HG03175 (cell line): ENCODE data around the gene PAX2.

ENCODE experiments used
- ATAC-seq: cut with Tn5 transposase; IDR thresholded peaks from one replicate; pipeline ENCODE4 v1.9.1; 2021; ENCODE audit warnings: mild to moderate bottlenecking, moderate library complexity; ENCODE audit not compliant: unreplicated experiment

PAX2 gene

DNA sequence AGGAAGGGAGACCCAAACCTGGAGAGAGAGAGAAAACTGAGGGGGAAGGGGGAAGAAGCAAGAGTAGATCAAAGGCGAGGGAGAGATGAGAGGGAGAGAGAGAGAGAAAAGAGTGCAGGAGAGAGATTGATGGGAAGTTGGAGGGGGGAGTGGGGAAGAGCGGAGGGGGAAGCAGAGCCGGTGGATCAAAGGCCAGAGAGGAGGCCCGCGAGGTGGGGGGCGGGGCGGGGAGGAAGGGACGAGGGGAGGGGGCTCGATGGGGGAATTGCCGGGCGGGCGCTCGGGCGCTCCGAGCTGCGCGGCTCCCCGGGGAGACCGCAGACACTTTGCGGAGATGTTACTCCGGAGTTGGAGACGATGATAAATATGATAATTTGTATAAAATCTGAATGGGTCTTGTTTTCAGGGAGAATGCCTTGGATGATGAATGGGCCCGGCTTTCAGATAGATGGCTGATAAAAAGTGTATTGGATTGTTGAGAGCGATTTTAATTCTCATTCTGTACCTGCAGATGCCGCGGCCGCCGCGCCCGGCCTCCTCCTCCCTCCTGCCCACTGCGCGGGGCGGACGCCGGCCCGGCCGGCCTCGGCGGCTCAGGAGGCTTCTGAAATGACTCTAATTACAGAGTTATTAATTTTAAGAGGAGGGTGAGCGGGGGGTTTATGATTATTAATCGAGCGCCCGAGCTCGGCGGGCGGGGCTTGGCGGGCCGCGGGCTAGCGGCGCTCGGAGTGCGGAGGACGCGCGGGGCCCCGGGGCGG lies 21.4 kb upstream of the PAX2 start:
- no peak for ATAC-seq

DNA sequence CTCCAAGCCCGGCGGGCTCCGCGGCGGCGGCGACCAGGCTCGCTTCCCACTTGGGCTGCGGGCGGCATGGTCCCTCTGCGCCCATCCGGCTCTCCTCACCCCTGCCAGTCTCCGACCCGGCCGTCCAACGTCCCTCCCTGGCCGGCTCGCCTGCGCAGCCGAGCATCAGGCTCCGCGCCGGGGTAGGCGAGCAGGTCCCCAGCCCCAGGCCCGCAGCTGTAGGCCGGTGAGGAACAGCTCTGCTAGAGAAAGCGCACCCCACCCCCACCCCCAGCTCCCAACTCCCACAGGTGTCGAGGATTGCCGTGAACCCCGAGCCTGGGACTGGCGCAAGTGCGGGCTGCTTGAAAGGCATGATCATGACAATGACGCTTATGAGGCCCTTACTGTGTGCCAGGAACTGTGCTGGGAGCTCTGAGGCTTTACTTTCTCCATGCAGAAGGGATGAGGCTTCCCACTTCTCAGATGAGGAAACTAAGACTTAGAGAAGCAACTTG lies 20.8 kb upstream of the PAX2 start:
- ATAC-seq: no peak

DNA sequence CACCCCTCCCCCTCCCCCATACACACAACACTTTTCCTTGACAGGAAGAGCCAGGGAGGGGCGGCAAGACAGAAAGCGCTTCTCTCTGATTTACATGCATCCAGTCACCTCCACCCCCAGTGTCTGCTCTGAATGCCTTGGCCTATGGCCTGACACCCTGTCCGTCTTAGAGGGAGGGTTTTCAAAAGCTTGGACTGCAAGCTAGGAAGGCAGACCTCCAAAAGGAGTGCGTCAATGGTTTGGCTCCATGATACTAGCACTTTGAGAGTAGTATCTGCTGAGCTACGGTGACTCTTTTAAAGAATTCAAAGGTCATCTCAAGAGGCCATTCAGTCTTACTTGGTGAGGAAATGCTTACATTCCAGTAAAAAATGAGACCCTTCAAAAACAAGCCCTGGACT lies 20.3 kb upstream of the PAX2 start:
- ATAC-seq: no peak

DNA sequence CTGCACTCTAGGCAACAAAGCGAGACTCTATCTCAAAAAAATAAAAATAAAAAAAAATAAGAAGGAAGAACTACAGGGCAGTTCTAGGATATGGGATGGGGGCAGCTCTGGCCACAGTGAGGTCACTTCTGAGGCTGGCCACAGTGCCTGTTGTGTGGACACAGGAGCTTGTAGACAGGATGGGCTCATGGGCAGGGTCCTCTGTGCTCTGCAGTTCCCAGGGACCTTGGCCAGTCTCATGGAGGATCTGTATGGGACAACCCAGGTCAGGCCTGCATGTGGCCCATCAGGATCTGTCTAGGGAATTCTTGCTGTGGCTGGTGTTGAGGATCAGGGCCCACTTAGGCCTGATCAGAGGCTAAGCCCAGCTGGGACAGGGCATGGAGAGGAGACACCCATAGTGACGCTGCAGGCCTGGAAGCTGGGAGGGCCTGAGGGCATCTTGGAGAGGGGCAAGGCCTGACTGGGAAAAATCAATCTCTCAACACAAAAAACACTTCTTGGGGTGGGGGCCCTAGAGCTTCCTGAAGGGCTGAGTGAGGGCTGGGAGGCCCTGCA lies 19.4 kb upstream of the PAX2 start:
- ATAC-seq: no peak

DNA sequence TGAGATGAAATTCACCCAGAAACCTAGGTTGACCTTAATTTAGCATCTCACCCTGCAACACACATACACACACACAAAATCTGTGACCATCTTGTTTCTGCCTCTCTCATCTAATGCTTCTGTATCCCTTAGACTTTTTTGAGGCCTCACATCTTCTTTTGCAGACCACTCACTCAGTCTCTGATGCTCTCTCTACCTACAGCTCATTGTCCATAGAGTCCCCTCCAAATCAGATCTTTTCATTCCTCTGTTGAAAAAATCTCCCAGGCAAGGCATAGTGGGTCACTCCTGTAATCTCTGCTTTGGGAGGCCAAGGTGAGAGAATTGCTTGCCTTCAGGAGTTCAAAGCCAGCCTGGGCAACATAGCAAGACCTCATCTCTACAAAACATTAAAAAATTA lies 17.6 kb upstream of the PAX2 start:
- no peak for ATAC-seq

DNA sequence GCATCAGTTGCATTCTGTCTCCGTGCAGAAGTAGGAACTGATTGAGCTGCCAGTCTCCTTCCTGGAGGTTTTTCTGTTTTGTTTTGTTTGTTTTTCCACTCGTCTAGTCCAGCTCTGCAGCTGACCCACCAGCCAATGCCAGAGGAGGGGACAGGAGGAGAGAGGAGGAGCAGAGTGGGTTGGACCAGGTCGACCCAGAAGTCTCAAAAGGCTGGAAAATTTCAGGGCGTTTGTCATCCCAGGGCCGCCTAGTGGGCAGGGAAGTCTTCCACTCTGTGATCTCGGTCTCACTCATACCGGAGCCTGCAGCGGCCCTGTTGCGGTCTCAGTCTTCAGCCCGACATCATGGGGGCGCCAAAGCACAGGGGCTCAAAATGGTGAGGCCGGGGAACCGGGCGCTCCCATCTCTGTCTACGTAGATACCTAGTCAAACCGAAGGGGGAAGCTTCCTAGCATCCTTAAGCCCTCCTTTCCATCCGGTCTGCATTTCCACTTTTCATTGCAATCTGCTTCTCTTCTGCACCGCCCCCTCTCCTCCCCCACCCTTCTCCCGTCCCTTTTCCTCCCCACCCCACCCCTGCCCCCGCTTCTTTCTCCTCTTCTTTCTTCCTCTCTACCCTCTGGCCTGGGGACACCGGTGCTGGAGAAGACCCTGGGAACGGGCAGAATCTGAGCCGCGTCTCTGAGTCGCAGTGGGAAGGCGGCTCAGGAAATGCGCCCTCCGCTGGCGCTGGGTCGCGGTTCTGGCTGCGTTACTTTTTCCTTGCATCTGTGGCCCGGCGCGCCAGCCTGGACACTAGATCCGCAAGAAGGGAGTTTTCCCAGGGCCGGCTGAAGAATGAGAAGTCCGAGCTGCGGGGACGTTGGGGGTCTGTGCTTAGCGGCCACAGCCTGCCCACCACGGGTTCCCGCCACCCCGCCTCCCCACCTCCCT lies 16.2 kb upstream of the PAX2 start:
- ATAC-seq: no peak

DNA sequence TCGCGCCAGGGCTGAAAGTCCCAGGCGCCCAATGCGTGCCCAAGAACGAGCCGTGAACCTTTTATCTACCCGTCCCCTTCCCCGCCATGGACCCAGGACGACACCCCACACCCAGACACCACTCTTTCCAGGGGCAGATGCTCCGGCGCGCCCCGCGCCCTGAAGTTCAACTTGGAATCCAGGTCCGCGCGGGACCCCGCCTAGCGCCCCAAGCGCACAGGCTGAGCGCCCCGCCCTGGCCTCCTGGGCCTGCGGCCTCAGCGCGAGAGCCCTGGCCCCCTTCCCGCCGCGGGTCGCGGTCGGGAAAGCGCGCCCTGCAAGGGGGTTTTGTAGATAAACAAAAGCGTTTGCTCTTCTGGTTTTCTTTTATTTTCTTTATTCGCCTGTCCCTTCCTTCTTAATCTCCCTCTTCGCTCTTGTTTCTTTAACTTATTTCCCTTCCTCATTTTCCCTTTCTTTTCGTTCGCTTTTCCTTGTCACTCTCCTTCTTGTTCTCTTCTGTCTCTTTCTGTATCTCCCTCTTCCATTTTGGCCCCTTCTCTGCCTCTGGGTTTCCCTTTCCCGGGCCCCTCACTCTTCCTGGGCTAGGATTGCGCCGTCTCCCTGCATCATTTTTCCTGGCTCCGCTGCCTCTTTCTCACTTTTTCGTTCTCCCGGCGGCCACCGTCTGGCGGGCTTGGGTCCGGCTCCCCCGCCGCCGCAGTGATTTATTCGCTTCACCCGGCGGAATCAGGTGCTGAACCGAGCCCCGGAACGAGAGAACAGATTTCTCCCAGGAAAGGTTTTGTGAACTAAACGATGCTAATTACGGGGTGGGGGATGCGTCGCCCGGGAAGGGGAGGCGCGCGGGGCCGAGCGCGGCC lies 15.3 kb upstream of the PAX2 start:
- ATAC-seq: no peak

DNA sequence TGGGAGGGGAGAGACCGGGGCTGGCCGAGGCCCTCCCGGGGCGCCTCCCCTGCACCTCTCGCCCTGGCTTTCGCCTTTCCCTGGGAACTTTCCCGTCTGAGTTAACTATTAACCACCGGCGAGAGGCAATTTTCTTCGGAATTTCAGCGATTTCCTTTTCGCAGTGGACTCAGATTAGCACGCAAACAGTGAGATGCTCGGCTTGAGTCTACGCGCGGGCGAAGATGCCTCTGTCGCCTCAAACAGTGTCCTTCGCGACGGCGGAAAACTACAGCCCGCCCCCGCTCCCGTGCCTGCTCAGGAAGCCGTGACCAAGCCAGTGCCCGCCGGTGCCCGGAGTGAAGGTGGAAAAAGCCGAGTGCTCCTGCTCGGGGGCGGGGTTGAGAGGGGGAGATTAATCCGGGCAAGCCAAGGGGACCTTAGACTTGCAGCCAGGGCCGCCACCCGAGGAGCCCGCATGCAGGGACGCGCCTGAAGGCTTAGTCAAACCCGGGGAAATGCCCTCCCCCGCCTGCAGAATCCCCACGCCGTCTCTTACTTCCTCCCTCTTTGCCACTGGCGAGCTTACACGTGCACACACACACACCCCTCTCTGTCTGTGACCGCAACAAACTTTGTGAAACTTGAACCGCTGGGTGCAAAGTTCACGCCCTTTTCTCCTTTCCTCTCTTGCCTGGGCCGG lies 14.5 kb upstream of the PAX2 start:
- ATAC-seq: peak; percentile 61

DNA sequence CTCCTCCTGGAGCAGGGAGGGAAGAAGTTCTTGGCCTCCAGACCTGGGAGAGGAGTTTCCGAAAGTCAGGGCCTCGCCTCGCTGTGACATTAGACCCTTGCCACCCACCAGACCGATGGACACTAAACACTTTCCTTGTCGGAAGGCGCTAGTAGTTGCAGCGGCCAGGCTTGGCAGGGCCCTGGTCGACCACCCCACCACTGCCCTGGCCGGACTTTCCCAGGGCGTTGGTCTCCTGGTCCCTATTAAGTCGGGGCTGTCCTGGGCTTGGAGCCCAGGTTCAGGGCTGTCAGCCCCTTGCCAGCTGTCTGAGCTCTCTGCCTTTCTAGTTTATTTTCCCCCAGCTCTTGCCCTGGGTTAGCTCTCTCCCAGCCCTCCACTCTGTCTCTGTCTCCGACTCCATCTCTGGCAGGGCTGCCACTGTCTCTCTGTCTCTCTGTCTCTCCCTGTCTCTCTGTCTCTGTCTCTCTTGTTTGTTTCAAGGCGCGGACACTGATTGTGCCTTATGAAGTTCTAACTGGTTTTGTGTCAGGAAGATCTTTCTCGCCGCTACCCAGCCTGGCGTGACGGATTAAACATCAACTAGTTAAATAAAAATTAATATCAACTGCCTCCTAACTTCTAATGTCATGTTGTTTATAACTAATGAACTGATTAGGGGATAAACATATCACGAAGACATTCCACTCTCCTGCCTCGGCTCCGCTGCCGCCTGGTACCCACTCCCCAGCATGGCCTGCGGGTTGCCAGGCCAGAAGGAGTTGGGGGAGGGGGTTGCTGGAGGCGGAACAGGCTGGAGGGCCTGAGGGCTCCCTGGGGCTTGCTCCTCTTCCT lies 13.8 kb upstream of the PAX2 start:
- no peak for ATAC-seq

DNA sequence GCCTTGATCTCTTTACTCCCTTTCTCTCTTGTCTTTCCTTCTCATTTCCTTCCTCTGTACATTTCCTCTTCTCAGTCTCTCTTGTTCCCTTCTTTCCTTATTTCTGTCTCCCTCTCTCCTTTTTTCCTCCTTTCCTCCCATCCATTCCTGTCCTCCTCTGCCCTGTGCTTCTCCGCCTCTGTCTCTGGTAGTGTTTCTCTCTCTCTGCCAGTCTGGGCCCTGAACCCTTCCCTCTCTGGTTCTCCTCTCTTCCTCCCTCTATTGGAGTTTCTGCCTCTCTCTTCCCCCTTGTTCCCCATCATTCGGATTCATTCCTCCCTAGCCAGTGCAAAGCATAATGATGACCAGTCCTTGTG lies 13.2 kb upstream of the PAX2 start:
- ATAC-seq: no peak

DNA sequence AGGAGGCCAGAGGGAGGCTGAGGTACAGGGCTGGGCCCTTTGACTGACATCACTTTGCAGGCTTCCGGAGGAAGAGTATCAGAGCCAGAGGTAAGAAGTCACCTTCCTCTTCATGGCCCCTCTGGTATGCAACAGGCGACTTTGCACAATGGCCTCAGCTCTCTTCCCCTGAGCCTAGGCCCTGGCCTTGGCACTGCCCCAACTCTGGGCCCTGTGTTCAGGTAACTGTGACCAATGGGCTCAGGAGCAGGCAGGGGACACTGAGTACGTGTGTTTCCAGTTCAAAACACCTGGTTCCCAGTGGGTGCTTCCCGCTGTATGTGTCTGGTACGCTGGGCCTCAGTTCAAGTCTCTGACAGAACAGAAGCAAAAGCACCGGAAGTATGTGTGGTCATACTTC lies 12.1 kb upstream of the PAX2 start:
- ATAC-seq: no peak

DNA sequence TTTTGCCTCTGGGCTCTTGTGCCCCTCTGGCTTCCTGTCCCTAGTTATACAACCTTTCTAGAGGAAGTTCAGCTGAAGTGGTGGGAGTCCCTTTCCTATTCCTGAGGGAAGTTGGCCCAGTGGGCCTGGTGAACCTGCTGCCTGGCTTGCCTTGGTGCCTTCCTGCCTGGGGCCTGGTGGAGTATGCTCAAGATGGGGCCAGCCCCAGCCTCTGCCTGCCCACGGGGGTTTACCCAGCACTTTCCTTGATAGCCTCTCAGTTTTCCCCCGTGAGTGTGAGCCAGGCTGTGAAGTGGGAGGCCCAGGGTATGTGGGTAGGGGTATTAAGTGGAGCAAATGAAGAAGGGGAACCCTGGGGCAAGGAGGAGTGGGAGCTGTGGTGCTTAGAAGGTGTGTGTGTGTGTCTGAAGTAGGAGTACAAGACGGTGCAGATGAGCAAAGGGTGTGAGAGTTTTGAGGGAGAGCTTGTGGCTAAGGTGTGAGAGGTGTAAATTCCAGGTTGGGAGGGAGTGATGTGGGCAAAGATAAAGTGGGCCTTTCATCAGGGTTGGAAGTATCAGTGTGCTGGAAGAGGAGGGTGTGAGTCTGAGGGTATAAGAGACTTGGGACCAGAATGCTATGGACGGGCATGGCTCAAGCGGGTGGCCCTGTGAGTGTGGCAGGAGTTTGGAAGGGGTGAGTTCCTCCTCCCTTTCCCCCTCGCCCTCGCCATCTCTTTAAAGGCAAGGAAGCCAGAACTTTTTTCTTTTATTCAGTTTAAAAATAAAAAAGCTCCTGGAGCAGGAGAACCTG lies 10.9 kb upstream of the PAX2 start:
- no peak for ATAC-seq

DNA sequence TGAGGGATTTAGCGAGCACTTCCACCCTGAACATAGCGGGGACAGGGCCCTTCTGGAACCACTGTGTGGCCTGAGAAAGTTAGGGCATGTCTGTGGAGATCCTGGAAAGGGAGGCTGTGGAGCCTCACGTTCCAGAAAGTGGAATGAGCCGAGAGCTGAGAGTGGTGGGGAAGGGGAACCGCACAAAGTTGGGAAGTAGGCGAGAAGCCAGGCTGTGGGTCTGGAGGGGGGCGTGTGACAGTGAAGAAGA lies 10.4 kb upstream of the PAX2 start:
- ATAC-seq: no peak

DNA sequence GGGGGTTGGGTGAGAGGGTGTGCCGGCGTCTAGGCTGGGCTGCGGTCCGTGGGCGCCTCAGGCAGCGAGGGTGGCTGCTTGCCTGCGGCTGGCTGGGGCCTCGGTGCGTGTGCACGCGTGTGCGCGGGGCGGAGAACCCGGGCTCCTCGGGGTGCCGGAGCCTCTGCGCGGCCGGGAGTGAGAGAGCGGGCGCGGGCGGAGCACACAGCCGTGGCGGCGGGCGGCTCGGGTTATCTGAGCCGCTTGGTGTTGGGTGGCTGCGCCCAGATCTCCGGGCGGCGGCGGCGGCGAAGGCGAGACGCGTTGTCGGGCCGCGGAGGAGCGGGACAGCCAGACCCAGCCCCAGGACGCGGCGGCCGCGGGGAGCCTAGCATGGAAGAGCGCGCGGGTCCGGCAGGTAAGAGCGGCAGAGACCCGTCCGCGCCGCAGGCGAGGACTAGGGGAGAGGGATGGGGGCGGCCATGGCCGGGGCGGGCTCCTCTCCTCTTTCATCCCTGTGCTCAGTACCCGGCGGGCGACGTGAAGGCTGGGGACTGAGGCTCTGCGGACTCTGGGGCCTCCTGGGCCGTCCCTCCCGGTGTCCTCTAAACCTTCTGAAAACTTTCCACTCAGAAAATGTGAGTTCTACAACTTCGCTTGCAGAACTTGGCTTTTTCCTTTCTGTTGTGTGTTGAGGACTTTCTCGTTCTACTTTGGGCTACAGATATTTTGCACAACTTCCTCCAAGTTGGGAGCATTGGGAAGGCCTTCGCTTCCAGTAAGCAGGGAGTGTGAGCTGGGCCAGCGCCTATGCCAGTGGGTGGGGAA lies 9.8 kb upstream of the PAX2 start:
- ATAC-seq: no peak

DNA sequence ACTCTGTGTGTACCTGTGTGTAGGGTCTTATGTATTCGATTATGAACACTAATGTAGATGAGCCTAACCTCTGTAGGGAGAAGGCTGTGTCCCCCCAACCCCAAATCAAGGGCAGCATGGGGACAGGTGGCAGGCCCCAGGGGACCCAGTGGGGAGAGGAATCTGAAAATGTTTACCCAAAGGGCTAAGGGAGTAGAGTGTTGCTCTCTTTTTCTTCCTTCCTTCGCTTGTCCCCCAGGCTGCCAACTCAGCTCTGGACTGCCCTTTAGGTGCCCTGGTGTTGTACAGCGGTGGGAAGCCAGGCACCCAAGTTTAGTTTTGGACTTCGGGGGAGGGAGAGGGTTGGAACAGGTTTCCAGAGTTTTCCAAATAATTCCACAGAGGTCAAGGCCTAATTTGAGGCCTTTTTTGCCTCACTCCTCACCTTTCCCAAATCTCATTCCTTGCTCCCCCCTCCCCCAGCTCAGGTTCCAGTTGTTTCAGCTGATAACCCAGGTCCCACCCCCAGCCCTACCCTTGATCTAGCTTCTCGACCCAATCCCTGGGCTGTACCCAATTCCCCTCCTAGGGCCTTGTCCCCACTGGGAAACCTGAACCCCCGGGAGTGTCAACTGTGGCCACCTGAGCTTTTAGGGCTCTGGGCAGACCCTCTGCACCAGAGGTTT lies 9.1 kb upstream of the PAX2 start:
- no peak for ATAC-seq

DNA sequence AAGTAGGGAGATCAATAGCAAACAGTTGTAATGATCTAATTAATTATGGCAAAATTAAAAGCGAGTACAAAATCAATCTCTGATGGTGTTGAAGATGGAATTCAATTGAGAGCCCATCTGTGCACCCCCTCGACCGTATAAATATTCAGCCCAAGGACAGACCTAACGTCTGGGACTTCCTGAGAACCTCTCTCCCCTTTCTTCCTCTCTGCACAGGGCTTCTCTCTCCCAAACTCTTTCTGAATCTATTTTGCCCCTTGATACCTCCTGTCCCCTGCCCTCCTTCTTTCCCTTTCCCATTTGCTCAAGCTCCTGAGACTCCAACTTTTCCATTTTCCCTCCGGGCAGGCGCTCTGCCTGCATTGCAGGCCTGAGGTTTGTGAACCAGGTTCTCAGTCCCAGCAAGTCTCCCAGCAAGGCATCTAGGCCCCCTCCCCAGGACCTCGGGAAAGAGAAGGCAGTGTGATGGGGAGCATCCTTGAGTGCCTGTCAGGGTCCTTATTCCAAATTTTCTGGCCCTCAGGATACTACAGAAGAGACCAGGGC lies 8.5 kb upstream of the PAX2 start:
- ATAC-seq: no peak

DNA sequence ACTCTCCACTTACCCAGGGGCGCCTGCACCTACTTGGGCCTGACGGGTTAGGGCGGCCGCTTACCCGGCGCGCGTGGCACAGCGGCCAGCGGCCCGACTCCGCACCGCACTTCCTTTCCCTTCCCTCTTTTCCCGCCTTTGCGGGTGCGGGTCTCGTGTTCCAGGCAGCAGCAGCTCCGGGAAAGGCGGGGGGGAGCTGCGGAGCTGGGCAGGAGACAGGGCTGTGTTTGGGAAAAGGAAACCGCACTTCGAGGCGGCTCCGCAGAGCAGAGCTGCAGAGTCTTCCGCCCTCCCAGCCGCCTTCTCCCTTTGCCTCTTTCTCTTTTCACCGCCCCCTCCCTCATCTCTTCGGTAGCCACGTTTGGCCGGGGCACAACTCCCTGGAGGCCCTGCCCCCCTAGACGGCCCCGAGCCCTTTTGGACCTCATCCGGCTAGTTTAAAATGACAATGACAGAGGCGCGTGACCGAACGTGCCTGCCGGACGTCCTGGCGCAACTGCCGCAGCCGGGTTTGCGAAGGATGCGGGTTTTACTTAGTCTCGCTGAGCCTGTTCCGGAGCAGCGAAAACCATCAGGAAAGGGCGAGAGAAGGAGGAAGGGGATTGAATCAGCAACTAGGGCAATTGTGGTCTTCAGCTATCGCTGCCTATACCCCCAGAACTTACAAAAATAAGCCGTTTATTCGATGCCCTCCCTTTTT lies 7.9 kb upstream of the PAX2 start:
- no peak for ATAC-seq
